Measurements from ENCODE around the gene ATXN7.

Gene ATXN7

GRCh38 chr3:63964681-63965485, 101.2 kb downstream of the ATXN7 start:
- no peak for DNase-seq

- no peak for DNase-seq
Observed at GRCh38 chr3:63966007-63966406, 102.3 kb downstream of the ATXN7 start.

GRCh38 chr3:63966871-63967270, 103.2 kb downstream of the ATXN7 start:
- no peak for DNase-seq

- peak; percentile 92 to 94 for DNase-seq
Observed at GRCh38 chr3:63967675-63968611, 104.3 kb downstream of the ATXN7 start.

- DNase-seq = no peak
Observed at GRCh38 chr3:63968612-63969350, 105.1 kb downstream of the ATXN7 start.

- no peak for DNase-seq
Observed at GRCh38 chr3:63969876-63970275, 106.2 kb downstream of the ATXN7 start.

- no peak for DNase-seq
Observed at GRCh38 chr3:63970631-63971475, 107.2 kb downstream of the ATXN7 start.

GRCh38 chr3:63972196-63972595, 108.5 kb downstream of the ATXN7 start:
- DNase-seq = no peak

- no peak for DNase-seq
Observed at GRCh38 chr3:63972987-63973386, 109.3 kb downstream of the ATXN7 start.

- no peak for DNase-seq
Observed at GRCh38 chr3:63973406-63973805, 109.7 kb downstream of the ATXN7 start.

- no peak for DNase-seq
Observed at GRCh38 chr3:63974451-63974850, 110.8 kb downstream of the ATXN7 start.

- peak in 1 of 2 experiments; percentile 16 for DNase-seq
Observed at GRCh38 chr3:63975723-63976122, 112.1 kb downstream of the ATXN7 start.

GRCh38 chr3:63976161-63976871, 112.6 kb downstream of the ATXN7 start:
- DNase-seq = peak; percentile 91 to 95

GRCh38 chr3:63976872-63977200, 113.2 kb downstream of the ATXN7 start:
- no peak for DNase-seq

GRCh38 chr3:63977893-63978292, 114.2 kb downstream of the ATXN7 start:
- no peak for DNase-seq

GRCh38 chr3:63979093-63979885, 115.6 kb downstream of the ATXN7 start:
- no peak for DNase-seq

GRCh38 chr3:63980019-63980418, 116.4 kb downstream of the ATXN7 start:
- DNase-seq = no peak

- DNase-seq = no peak
Observed at GRCh38 chr3:63980830-63981498, 117.3 kb downstream of the ATXN7 start.

- no peak for DNase-seq
Observed at GRCh38 chr3:63981980-63982379, 118.3 kb downstream of the ATXN7 start.

- DNase-seq = no peak
Observed at GRCh38 chr3:63984391-63984790, 120.7 kb downstream of the ATXN7 start.
